HG02763 (cell line): ENCODE measurements around the gene VCP.

Experiments used
- ATAC-seq: cut with Tn5 transposase; IDR thresholded peaks from one replicate; pipeline ENCODE4 v1.9.1; 2021; ENCODE audit warnings: mild to moderate bottlenecking, moderate library complexity; ENCODE audit not compliant: unreplicated experiment

Gene VCP

GRCh38 chr9:35067056-35067455, 5.4 kb downstream of the VCP start:
- no peak for ATAC-seq

GRCh38 chr9:35060548-35061207, 11.7 kb downstream of the VCP start:
- no peak for ATAC-seq

- ATAC-seq: no peak
Observed at GRCh38 chr9:35059438-35059837, 13.0 kb downstream of the VCP start.

- ATAC-seq: no peak
Observed at GRCh38 chr9:35057271-35057620, 15.2 kb downstream of the VCP start.

GRCh38 chr9:35056571-35057270, 15.7 kb downstream of the VCP start:
- no peak for ATAC-seq

- no peak for ATAC-seq
Observed at GRCh38 chr9:35054871-35055644, 17.4 kb downstream of the VCP start.

GRCh38 chr9:35054185-35054835, 18.1 kb downstream of the VCP start:
- ATAC-seq: no peak

- no peak for ATAC-seq
Observed at GRCh38 chr9:35051069-35051967, 21.1 kb downstream of the VCP start.

GRCh38 chr9:35048511-35048910, 23.9 kb downstream of the VCP start:
- no peak for ATAC-seq

GRCh38 chr9:35044071-35044470, 28.4 kb downstream of the VCP start:
- no peak for ATAC-seq

GRCh38 chr9:35042891-35043545, 29.4 kb downstream of the VCP start:
- ATAC-seq: no peak

- ATAC-seq: no peak
Observed at GRCh38 chr9:35042081-35042604, 30.3 kb downstream of the VCP start.

GRCh38 chr9:35035851-35036701, 36.3 kb downstream of the VCP start:
- ATAC-seq: no peak

- no peak for ATAC-seq
Observed at GRCh38 chr9:35033101-35033500, 39.3 kb downstream of the VCP start.

- no peak for ATAC-seq
Observed at GRCh38 chr9:35029852-35030251, 42.6 kb downstream of the VCP start.

- no peak for ATAC-seq
Observed at GRCh38 chr9:35029241-35029640, 43.2 kb downstream of the VCP start.

GRCh38 chr9:35028341-35028740, 44.1 kb downstream of the VCP start:
- no peak for ATAC-seq

- ATAC-seq: no peak
Observed at GRCh38 chr9:35027860-35028259, 44.6 kb downstream of the VCP start.

GRCh38 chr9:35027374-35027773, 45.1 kb downstream of the VCP start:
- ATAC-seq: no peak
